ENCODE results near the gene MAP3K6. TPM values are rescaled to one million over a fixed set of nuclear protein-coding genes. Genes with fewer than 3 reads are reported as not detected.

MAP3K6 gene
- polyA plus RNA-seq, 1 donor from 2014 or later: 4.4 TPM

DNA sequence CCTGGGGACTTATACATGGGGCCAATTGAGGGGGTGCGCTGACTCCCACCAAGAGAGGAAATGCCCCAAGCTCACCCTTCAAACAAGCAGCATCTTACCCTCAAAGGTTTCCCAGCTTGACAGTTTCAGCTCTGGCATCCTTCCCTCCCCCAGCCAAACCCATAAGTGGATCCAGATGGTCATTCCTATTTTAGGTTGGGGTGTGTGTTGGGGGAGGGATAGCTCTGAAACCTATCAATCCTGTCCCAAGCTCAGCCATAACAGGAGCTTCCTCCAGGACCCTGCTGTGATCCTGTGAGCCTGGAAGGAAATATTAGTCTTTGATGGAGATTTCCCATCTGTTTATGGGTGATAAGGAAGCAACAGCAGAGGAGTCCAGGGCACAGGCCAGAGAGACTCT lies 48.2 kb downstream of the MAP3K6 start:
- H3K36me3 ChIP-seq (ENCODE audit: insufficient read depth, low read length): no peaks in the 10 kb centered on the region
- no peak overlapping the region for H3K9ac ChIP-seq (ENCODE audit: low read length)
- no peaks in the 10 kb centered on the region for H3K9me2 ChIP-seq (ENCODE audit: insufficient read depth, low read length)
- H3K79me2 ChIP-seq (replicated peaks; ENCODE audit: insufficient read depth, low read length): peaks cover 12% of the 10 kb centered on the region
- no peak overlapping the region for H3K4me2 ChIP-seq (ENCODE audit: low read length)
- H2AFZ ChIP-seq (ENCODE audit: low read depth, low read length): no peak overlapping the region
- no peaks in the 10 kb centered on the region for H3F3A ChIP-seq (ENCODE audit: insufficient read depth, low read length, poor library complexity, severe bottlenecking)
- no peaks in the 10 kb centered on the region for H3K9me3 ChIP-seq (ENCODE audit: low read length)
- H4K20me1 ChIP-seq (ENCODE audit: insufficient read depth): no peaks in the 10 kb centered on the region
- no peak for TF ChIP-seq EZH2 (IDR thresholded peaks at IDR 0.05; ENCODE audit: borderline replicate concordance, insufficient read depth, low read length, poor library complexity, severe bottlenecking)
- no peak for TF ChIP-seq TAF1 (IDR thresholded peaks at IDR 0.05; ENCODE audit: low read depth)
- TF ChIP-seq SMC3 (conservative IDR thresholded peaks at IDR 0.05; ENCODE audit: poor library complexity): no peak
- TF ChIP-seq POLR2AphosphoS5 (IDR thresholded peaks at IDR 0.05): no peak
- no peak for TF ChIP-seq EP300 (conservative IDR thresholded peaks at IDR 0.05; ENCODE audit: poor library complexity, severe bottlenecking)
- TF ChIP-seq MXI1 (conservative IDR thresholded peaks at IDR 0.05; ENCODE audit: poor library complexity, severe bottlenecking): no peak
- TF ChIP-seq, protein P1, sequence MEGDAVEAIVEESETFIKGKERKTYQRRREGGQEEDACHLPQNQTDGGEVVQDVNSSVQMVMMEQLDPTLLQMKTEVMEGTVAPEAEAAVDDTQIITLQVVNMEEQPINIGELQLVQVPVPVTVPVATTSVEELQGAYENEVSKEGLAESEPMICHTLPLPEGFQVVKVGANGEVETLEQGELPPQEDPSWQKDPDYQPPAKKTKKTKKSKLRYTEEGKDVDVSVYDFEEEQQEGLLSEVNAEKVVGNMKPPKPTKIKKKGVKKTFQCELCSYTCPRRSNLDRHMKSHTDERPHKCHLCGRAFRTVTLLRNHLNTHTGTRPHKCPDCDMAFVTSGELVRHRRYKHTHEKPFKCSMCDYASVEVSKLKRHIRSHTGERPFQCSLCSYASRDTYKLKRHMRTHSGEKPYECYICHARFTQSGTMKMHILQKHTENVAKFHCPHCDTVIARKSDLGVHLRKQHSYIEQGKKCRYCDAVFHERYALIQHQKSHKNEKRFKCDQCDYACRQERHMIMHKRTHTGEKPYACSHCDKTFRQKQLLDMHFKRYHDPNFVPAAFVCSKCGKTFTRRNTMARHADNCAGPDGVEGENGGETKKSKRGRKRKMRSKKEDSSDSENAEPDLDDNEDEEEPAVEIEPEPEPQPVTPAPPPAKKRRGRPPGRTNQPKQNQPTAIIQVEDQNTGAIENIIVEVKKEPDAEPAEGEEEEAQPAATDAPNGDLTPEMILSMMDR (IDR thresholded peaks at IDR 0.05; ENCODE audit: poor library complexity, severe bottlenecking): no peak
- no peak for TF ChIP-seq RAD21 (conservative IDR thresholded peaks at IDR 0.05)
- TF ChIP-seq, protein P2, sequence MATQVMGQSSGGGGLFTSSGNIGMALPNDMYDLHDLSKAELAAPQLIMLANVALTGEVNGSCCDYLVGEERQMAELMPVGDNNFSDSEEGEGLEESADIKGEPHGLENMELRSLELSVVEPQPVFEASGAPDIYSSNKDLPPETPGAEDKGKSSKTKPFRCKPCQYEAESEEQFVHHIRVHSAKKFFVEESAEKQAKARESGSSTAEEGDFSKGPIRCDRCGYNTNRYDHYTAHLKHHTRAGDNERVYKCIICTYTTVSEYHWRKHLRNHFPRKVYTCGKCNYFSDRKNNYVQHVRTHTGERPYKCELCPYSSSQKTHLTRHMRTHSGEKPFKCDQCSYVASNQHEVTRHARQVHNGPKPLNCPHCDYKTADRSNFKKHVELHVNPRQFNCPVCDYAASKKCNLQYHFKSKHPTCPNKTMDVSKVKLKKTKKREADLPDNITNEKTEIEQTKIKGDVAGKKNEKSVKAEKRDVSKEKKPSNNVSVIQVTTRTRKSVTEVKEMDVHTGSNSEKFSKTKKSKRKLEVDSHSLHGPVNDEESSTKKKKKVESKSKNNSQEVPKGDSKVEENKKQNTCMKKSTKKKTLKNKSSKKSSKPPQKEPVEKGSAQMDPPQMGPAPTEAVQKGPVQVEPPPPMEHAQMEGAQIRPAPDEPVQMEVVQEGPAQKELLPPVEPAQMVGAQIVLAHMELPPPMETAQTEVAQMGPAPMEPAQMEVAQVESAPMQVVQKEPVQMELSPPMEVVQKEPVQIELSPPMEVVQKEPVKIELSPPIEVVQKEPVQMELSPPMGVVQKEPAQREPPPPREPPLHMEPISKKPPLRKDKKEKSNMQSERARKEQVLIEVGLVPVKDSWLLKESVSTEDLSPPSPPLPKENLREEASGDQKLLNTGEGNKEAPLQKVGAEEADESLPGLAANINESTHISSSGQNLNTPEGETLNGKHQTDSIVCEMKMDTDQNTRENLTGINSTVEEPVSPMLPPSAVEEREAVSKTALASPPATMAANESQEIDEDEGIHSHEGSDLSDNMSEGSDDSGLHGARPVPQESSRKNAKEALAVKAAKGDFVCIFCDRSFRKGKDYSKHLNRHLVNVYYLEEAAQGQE (IDR thresholded peaks at IDR 0.05; ENCODE audit: borderline replicate concordance): no peak
- H3K27me3 ChIP-seq (ENCODE audit: insufficient read depth, low read depth, low read length): no peaks in the 10 kb centered on the region
- no peak overlapping the region for H3K27ac ChIP-seq (ENCODE audit: low read length)
- no peak overlapping the region for H3K4me3 ChIP-seq (ENCODE audit: low read length)

DNA sequence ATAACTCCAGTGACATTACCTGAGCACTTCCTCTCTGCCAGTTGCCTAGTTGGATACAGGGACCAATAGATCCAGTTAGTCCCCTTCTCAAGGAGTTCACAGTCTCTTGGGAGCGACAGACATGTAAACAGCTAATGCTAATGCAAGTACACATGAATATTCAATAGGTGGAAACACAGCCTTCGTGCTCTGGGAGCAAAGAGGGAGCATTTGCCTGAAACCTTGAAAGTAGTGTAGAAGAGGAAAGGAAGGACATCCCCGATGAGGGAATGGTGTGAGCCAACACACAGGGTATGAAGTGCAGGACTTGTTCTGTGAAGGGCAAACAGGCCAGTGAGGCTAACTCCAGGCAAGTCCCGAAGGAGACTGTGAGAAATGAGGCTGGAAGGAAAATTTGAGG lies 48.6 kb downstream of the MAP3K6 start:
- Histone ChIP-seq H3K27me3 (ENCODE audit: insufficient read depth, low read depth, low read length) (no peaks in the 10 kb centered on the region), H2AFZ (ENCODE audit: low read depth, low read length) (no peak overlapping the region), H3F3A (ENCODE audit: insufficient read depth, low read length, poor library complexity, severe bottlenecking) (no peaks in the 10 kb centered on the region), H3K4me2 (ENCODE audit: low read length) (no peak overlapping the region), H4K20me1 (ENCODE audit: insufficient read depth) (no peaks in the 10 kb centered on the region), H3K9me2 (ENCODE audit: insufficient read depth, low read length) (no peaks in the 10 kb centered on the region), H3K4me3 (ENCODE audit: low read length) (no peak overlapping the region), H3K9ac (ENCODE audit: low read length) (no peak overlapping the region), H3K36me3 (ENCODE audit: insufficient read depth, low read length) (no peaks in the 10 kb centered on the region), H3K27ac (ENCODE audit: low read length) (no peak overlapping the region), H3K79me2 (replicated peaks; ENCODE audit: insufficient read depth, low read length) (peaks cover 8% of the 10 kb centered on the region), H3K9me3 (ENCODE audit: low read length) (no peaks in the 10 kb centered on the region)
- TF ChIP-seq, protein P1 (IDR thresholded peaks at IDR 0.05; ENCODE audit: poor library complexity, severe bottlenecking): no peak
- TF ChIP-seq SMC3 (conservative IDR thresholded peaks at IDR 0.05; ENCODE audit: poor library complexity) (no peak), TAF1 (IDR thresholded peaks at IDR 0.05; ENCODE audit: low read depth) (no peak), MXI1 (conservative IDR thresholded peaks at IDR 0.05; ENCODE audit: poor library complexity, severe bottlenecking) (no peak), POLR2AphosphoS5 (IDR thresholded peaks at IDR 0.05) (no peak), EP300 (conservative IDR thresholded peaks at IDR 0.05; ENCODE audit: poor library complexity, severe bottlenecking) (no peak), RAD21 (conservative IDR thresholded peaks at IDR 0.05) (no peak), EZH2 (IDR thresholded peaks at IDR 0.05; ENCODE audit: borderline replicate concordance, insufficient read depth, low read length, poor library complexity, severe bottlenecking) (no peak)
- TF ChIP-seq, protein P2 (IDR thresholded peaks at IDR 0.05; ENCODE audit: borderline replicate concordance): no peak

Measured in neural cell (in vitro differentiated cells).